ENCODE measurements around the gene OLFM3.

OLFM3 gene

GRCh38 chr1:101756411-101756810 lies 240.3 kb downstream of the OLFM3 start:
- TF ChIP-seq CTCF (IDR thresholded peaks at IDR 0.05; ENCODE audit: borderline replicate concordance, control extremely low read depth, extremely low read depth, insufficient read depth, missing control alignments) = no peak
- DNase-seq (ENCODE audit: low spot score) = no peak
- in situ Hi-C loops (cut with MboI; ENCODE audit: low sequenced_read_pairs, unreplicated experiment) = no loop called here
